NB4 (cell line): ENCODE measurements around the gene CELA3A.

ENCODE experiments used
- POLR2A ChIP-seq: IDR thresholded peaks from 2 replicates; pipeline ENCODE4 v1.6.1; 2011; ENCODE audit warnings: mild to moderate bottlenecking; ENCODE audit not compliant: insufficient read length; ENCODE audit errors: extremely low read depth
- TF ChIP-seq, protein P1 (sequence below): IDR thresholded peaks from one replicate; pipeline ENCODE4 v1.5.1; 2012; ENCODE audit warnings: low read depth, low read length

DNA sequence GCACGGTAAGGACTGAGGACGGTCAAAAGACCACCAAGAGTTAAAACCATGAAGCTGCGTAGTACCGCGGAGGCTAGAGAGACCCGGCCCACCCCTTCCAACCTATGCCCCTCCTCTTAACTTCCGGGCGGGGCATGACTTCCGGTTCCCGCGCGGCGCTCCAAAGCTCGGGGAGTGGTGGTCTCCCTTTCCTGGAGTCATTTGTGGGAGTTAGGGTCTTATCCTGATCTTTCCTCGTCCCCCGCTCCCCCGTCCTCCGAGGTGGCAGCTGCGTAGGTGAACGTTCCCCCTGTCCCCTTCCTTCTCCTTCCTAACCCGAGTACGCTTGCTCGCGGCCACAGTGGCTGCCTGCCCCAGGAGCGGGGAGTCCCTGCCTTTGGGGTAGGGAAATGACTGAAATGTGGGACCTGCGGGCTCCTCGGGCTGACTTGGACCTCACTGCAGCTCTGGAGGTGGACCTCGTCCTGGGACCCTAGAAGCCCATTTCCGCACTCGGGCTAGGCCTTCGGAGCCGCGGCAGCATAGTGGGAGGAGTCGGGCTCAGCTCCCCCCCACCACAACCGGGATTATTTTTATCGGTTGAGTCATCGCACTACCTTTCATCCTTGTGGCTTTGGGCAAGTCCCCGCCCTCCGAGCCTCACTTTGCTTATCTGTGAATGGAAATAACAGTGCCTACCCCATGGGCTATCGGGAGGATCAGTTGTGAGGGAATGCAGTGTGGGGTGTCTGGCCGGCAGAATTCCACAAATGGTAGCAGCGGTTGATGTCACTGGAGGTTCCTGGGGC lies 24.1 kb downstream of the CELA3A start:
- TF ChIP-seq, protein P1, sequence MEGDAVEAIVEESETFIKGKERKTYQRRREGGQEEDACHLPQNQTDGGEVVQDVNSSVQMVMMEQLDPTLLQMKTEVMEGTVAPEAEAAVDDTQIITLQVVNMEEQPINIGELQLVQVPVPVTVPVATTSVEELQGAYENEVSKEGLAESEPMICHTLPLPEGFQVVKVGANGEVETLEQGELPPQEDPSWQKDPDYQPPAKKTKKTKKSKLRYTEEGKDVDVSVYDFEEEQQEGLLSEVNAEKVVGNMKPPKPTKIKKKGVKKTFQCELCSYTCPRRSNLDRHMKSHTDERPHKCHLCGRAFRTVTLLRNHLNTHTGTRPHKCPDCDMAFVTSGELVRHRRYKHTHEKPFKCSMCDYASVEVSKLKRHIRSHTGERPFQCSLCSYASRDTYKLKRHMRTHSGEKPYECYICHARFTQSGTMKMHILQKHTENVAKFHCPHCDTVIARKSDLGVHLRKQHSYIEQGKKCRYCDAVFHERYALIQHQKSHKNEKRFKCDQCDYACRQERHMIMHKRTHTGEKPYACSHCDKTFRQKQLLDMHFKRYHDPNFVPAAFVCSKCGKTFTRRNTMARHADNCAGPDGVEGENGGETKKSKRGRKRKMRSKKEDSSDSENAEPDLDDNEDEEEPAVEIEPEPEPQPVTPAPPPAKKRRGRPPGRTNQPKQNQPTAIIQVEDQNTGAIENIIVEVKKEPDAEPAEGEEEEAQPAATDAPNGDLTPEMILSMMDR: no peak
- peak; percentile 72 for TF ChIP-seq POLR2A
